ENCODE measurements around the gene MMP27.

- TF ChIP-seq CTCF (IDR thresholded peaks at IDR 0.05), result 0 out of 2 replicates have a peak, but pooled peaks have one; percentile 9
- TF ChIP-seq REST (IDR thresholded peaks at IDR 0.05; ENCODE audit: insufficient read depth in 1 of 2, low read depth in 2 of 2, low read length in 1 of 2), result no peak
- TF ChIP-seq SIN3A (IDR thresholded peaks at IDR 0.05; ENCODE audit: borderline replicate concordance, insufficient read depth, low read depth, low read length), result no peak
- no peak for TF ChIP-seq POLR2AphosphoS5 (IDR thresholded peaks at IDR 0.05; ENCODE audit: low read depth, low read length)
These were observed 43.6 kb upstream of the MMP27 start for GRCh38 chr11:102749101-102749722.
